Cardiac muscle cell (in vitro differentiated cells and primary cell): Measurements from ENCODE around the gene SHROOM2. TPM values are rescaled to one million over a fixed set of nuclear protein-coding genes. Genes with fewer than 3 reads are reported as not detected.

ENCODE experiments used
- DNase-seq, 2 donors: peaks; one replicate each; pipeline versions ENCODE4 v3.0.0 to v3.0.0-alpha.2; 2010 to 2017; ENCODE audit warnings: low read depth in 1 of 2, low spot score in 1 of 2
- H3K27ac ChIP-seq: fragments of 200-600 bp; sonication (generic); 2 replicates; pipeline ENCODE4 v1.5.1; 2016
- H3K27me3 ChIP-seq: fragments of 200-600 bp; sonication (generic); 2 replicates; pipeline ENCODE4 v1.6.0; 2016; ENCODE audit warnings: control low read depth
- H3K36me3 ChIP-seq: fragments of 200-600 bp; sonication (generic); 2 replicates; pipeline ENCODE4 v1.5.1; 2016; ENCODE audit warnings: control low read depth
- H3K4me1 ChIP-seq: fragments of 200-600 bp; sonication (generic); 2 replicates; pipeline ENCODE4 v1.8.1; 2017; ENCODE audit warnings: low read depth, mild to moderate bottlenecking, mixed run types
- H3K4me3 ChIP-seq: fragments of 200-600 bp; sonication (generic); 2 replicates; pipeline ENCODE4 v1.5.1; 2016; ENCODE audit warnings: mild to moderate bottlenecking
- H3K9me3 ChIP-seq: fragments of 200-600 bp; sonication (generic); 2 replicates; pipeline ENCODE4 v1.5.1; 2017; ENCODE audit warnings: low read depth, mild to moderate bottlenecking, control low read depth
- polyA plus RNA-seq: library from polyadenylated mRNA; unstranded; fragments of >200 nt; fragmentation: Nextera tagmentation; extraction: Ambion mirVana; gene quantifications from 2 replicates; pipeline ENCODE4 v1.2.1, GENCODE V29; 2016
- total RNA-seq: library from RNA; depleted of rRNA; stranded (reverse); fragments of >200 nt; gene quantifications from 2 replicates; pipeline ENCODE4 v1.2.3, GENCODE V29; 2016
- TF ChIP-seq, protein P1 (sequence below): IDR thresholded peaks from 2 replicates; pipeline ENCODE4 v1.5.1; 2012; ENCODE audit warnings: low read depth, mild to moderate bottlenecking, low read length

The SHROOM2 gene
- total and polyA plus RNA-seq, 2 experiments from 2014 or later = 14.8 to 32.9 TPM

DNA sequence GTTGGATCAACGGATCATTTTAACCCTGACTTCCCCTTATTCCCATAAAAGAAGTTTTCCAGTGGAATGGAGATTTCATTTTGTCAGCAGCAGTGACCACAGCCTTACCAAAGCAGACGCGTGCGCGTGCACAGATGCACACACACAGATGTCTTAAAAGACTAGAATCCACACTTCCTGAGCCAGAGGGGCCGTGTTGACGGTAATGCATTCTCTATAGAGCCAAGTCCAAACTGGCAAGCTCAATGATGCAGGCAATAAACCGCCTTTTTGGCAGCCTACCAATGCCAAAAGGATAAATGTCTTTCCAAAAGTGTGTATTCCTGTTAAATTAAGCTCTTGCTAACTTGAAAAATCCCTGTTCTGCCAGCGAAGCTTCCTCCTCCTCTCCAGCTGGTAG is 162.2 kb downstream of the SHROOM2 start:
- no peak for DNase-seq
- H3K27ac ChIP-seq = no peak overlapping the region
- TF ChIP-seq, protein P1, sequence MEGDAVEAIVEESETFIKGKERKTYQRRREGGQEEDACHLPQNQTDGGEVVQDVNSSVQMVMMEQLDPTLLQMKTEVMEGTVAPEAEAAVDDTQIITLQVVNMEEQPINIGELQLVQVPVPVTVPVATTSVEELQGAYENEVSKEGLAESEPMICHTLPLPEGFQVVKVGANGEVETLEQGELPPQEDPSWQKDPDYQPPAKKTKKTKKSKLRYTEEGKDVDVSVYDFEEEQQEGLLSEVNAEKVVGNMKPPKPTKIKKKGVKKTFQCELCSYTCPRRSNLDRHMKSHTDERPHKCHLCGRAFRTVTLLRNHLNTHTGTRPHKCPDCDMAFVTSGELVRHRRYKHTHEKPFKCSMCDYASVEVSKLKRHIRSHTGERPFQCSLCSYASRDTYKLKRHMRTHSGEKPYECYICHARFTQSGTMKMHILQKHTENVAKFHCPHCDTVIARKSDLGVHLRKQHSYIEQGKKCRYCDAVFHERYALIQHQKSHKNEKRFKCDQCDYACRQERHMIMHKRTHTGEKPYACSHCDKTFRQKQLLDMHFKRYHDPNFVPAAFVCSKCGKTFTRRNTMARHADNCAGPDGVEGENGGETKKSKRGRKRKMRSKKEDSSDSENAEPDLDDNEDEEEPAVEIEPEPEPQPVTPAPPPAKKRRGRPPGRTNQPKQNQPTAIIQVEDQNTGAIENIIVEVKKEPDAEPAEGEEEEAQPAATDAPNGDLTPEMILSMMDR = no peak
- H3K9me3 ChIP-seq = no peaks in the 10 kb centered on the region
- H3K36me3 ChIP-seq = peaks cover 18% of the 10 kb centered on the region
- no peaks in the 10 kb centered on the region for H3K4me1 ChIP-seq
- no peaks in the 10 kb centered on the region for H3K27me3 ChIP-seq
- H3K4me3 ChIP-seq = no peak overlapping the region

- H3K4me3 ChIP-seq = no peak overlapping the region
- TF ChIP-seq, protein P1 = no peak
- no peaks in the 10 kb centered on the region for H3K9me3 ChIP-seq
- peaks cover 8% of the 10 kb centered on the region for H3K36me3 ChIP-seq
- no peaks in the 10 kb centered on the region for H3K27me3 ChIP-seq
- no peak for DNase-seq
- H3K27ac ChIP-seq = no peak overlapping the region
- H3K4me1 ChIP-seq = no peaks in the 10 kb centered on the region
Observed at GRCh38 chrX:9952300-9952699, 166.1 kb downstream of the SHROOM2 start.

- Histone ChIP-seq H3K27ac (no peak overlapping the region), H3K4me1 (no peaks in the 10 kb centered on the region), H3K4me3 (no peak overlapping the region), H3K27me3 (no peaks in the 10 kb centered on the region), H3K9me3 (no peaks in the 10 kb centered on the region), H3K36me3 (peaks cover under 1% of the 10 kb centered on the region)
- no peak for DNase-seq
- TF ChIP-seq, protein P1 = no peak
Observed at GRCh38 chrX:9953396-9953795, 167.2 kb downstream of the SHROOM2 start.

- peak in 1 of 2 donors; percentile 71 for DNase-seq
- TF ChIP-seq, protein P1 = no peak
- H3K27me3 ChIP-seq = no peaks in the 10 kb centered on the region
Observed at GRCh38 chrX:9955506-9955905, 169.3 kb downstream of the SHROOM2 start.

DNA sequence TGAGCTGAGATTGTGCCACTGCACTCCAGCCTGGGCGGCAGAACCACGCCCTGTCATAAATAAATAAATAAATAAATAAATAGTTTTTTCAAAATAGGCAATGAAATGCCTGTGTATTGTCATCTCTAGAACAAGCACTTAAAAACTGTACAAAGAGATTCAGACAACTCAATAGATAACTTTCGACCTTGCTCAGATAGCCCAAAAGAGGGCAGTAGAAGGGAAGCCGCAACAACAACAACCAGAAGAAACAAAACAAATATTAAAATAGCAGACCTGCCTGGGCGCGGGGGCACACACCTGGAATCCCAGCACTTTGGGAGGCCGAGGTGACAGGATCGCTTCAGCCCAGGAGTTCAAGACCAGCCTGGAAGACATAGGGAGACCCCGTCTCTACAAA is 171.5 kb downstream of the SHROOM2 start:
- no peaks in the 10 kb centered on the region for H3K27me3 ChIP-seq
- H3K4me1 ChIP-seq = no peaks in the 10 kb centered on the region
- no peak overlapping the region for H3K4me3 ChIP-seq
- H3K27ac ChIP-seq = no peak overlapping the region
- DNase-seq = no peak
- H3K9me3 ChIP-seq = no peaks in the 10 kb centered on the region
- TF ChIP-seq, protein P1 = no peak
- H3K36me3 ChIP-seq = no peaks in the 10 kb centered on the region

More at GRCh38 chrX:9955506-9955905, 169.3 kb downstream of the SHROOM2 start:
- Histone ChIP-seq H3K4me3 (no peak overlapping the region), H3K27ac (no peak overlapping the region), H3K9me3 (no peaks in the 10 kb centered on the region), H3K4me1 (no peaks in the 10 kb centered on the region), H3K36me3 (no peaks in the 10 kb centered on the region)

- no peak overlapping the region for H3K27ac ChIP-seq
- H3K4me3 ChIP-seq = no peak overlapping the region
- H3K4me1 ChIP-seq = no peaks in the 10 kb centered on the region
- H3K36me3 ChIP-seq = no peaks in the 10 kb centered on the region
- TF ChIP-seq, protein P1 = no peak
- no peak for DNase-seq
- H3K9me3 ChIP-seq = no peaks in the 10 kb centered on the region
- no peaks in the 10 kb centered on the region for H3K27me3 ChIP-seq
Observed at GRCh38 chrX:9958183-9958582, 172.0 kb downstream of the SHROOM2 start.
